ENCODE measurements around the gene DDR2.

DNA sequence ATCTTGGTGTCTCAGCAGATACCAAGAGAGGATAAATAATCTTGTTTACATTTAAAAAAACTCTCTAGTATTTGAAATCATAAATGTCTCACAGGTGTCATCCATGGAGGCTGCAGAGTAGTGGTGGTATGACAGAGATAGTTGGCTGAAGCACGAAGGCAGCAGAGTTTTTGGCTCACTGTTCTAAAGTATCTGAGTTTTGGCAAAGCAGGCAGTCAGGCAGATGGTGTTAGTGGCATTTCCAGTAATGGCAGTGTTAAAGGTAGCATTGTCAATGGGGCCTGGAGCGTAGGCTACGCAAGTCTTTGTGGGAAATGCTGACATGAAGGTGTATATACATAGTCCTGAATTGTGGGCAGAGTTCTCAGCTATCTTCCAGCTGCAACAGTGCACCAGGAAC, 89.8 kb downstream of the DDR2 start:
- TF ChIP-seq, protein P1, sequence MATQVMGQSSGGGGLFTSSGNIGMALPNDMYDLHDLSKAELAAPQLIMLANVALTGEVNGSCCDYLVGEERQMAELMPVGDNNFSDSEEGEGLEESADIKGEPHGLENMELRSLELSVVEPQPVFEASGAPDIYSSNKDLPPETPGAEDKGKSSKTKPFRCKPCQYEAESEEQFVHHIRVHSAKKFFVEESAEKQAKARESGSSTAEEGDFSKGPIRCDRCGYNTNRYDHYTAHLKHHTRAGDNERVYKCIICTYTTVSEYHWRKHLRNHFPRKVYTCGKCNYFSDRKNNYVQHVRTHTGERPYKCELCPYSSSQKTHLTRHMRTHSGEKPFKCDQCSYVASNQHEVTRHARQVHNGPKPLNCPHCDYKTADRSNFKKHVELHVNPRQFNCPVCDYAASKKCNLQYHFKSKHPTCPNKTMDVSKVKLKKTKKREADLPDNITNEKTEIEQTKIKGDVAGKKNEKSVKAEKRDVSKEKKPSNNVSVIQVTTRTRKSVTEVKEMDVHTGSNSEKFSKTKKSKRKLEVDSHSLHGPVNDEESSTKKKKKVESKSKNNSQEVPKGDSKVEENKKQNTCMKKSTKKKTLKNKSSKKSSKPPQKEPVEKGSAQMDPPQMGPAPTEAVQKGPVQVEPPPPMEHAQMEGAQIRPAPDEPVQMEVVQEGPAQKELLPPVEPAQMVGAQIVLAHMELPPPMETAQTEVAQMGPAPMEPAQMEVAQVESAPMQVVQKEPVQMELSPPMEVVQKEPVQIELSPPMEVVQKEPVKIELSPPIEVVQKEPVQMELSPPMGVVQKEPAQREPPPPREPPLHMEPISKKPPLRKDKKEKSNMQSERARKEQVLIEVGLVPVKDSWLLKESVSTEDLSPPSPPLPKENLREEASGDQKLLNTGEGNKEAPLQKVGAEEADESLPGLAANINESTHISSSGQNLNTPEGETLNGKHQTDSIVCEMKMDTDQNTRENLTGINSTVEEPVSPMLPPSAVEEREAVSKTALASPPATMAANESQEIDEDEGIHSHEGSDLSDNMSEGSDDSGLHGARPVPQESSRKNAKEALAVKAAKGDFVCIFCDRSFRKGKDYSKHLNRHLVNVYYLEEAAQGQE (IDR thresholded peaks at IDR 0.05; ENCODE audit: insufficient read depth in 1 of 2, low read depth in 2 of 2, low read length in 2 of 2), result no peak
- TF ChIP-seq POLR2AphosphoS5 (IDR thresholded peaks at IDR 0.05; ENCODE audit: low read depth, low read length) (no peak), TAF1 (IDR thresholded peaks at IDR 0.05; ENCODE audit: borderline replicate concordance, insufficient read depth, low read length) (no peak), FOXP2 (optimal IDR thresholded peaks at IDR 0.05; ENCODE audit: borderline replicate concordance, extremely low read depth, extremely low read length, insufficient read depth) (no peak), SIN3A (IDR thresholded peaks at IDR 0.05; ENCODE audit: borderline replicate concordance, insufficient read depth, low read length) (no peak)

All from PFSK-1 (cell line).